ENCODE data around the gene SNRNP70. TPM values are rescaled to one million over a fixed set of nuclear protein-coding genes. Genes with fewer than 3 reads are reported as not detected.

The SNRNP70 gene
- total RNA-seq, 2 experiments from 2014 or later = 181 to 392 TPM

DNA sequence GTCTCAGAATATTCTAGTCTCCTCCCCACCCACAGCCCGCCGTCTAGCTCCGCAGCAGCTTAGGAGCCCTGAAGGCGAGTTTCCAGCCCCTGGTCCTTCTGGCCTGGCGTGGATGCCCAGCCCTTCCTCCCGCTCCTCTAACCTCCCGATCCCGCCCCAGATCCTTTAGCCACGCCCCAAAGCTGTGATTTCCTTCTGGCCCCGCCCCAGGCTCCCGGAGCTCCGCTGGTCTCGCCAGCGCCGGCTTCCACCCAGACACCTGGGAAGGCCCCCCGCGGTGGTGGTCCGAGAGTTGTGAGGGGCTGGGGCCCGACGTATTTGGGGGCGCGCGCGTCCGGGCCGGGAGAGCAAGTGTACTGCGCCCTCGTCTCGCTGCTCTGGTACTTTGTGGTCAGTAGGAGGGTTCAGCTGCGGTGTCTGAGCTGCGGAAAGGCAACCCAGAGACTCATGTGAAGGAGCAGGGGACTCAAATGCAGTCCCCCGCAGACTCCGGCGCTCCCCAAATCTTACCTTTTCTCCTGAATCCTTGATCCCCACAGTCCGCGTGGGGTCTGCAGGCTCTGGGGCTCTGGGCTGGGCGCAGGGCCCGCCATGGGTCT lies 27.5 kb upstream of the SNRNP70 start, which contains the start of gene CGB7:
TSS of gene CGB7 (minus strand) at position 114 of the 599 bp plus-strand sequence. CDS start 2,374 bp downstream, outside the sequence.
- Histone ChIP-seq H3K9me2 (ENCODE audit: insufficient read depth, low read length) (no peaks in the 10 kb centered on the region), H3K4me3 (ENCODE audit: low read depth, low read length, poor library complexity, severe bottlenecking) (no peak within 1 kb of the TSS), H3K27ac (ENCODE audit: low read depth, low read length, poor library complexity, severe bottlenecking) (no peak within 1 kb of the TSS), H3K4me2 (ENCODE audit: low read length) (peak within 1 kb of the TSS; percentile 16; the same call in 1 of the 2 replicates), H3K79me2 (ENCODE audit: insufficient read depth, low read depth, low read length) (no peaks in the 10 kb centered on the region), H3K36me3 (ENCODE audit: insufficient read depth, low read length) (no peaks in the 10 kb centered on the region), H2AFZ (ENCODE audit: low read length) (no peak within 1 kb of the TSS), H3K9me3 (ENCODE audit: low read length) (no peaks in the 10 kb centered on the region), H4K20me1 (ENCODE audit: insufficient read depth, low read length) (no peaks in the 10 kb centered on the region), H3K4me1 (ENCODE audit: insufficient read depth, low read length, poor library complexity, severe bottlenecking) (no peaks in the 10 kb centered on the region)
- DNase-seq (ENCODE audit: low spot score) = no peak
- POLR2A ChIA-PET = interaction anchor here (0.5 kb wide), 1 partner anchor 553 kb away, joined by 3 read pairs; no protein-coding TSS in a partner anchor
- BruUV-seq (replicated peaks) = no TSS peak
- no peak for TF ChIP-seq EZH2phosphoT487 (IDR thresholded peaks at IDR 0.05; ENCODE audit: borderline replicate concordance, low read depth, low read length)
- TF ChIP-seq, protein P1, sequence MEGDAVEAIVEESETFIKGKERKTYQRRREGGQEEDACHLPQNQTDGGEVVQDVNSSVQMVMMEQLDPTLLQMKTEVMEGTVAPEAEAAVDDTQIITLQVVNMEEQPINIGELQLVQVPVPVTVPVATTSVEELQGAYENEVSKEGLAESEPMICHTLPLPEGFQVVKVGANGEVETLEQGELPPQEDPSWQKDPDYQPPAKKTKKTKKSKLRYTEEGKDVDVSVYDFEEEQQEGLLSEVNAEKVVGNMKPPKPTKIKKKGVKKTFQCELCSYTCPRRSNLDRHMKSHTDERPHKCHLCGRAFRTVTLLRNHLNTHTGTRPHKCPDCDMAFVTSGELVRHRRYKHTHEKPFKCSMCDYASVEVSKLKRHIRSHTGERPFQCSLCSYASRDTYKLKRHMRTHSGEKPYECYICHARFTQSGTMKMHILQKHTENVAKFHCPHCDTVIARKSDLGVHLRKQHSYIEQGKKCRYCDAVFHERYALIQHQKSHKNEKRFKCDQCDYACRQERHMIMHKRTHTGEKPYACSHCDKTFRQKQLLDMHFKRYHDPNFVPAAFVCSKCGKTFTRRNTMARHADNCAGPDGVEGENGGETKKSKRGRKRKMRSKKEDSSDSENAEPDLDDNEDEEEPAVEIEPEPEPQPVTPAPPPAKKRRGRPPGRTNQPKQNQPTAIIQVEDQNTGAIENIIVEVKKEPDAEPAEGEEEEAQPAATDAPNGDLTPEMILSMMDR (conservative IDR thresholded peaks at IDR 0.05; ENCODE audit: low read length) = no peak
- intact Hi-C loops (cut with micrococcal nuclease; ENCODE audit: unreplicated experiment) = no loop called here
- CTCF ChIA-PET (ENCODE audit: unreplicated experiment) = no interaction called here

DNA sequence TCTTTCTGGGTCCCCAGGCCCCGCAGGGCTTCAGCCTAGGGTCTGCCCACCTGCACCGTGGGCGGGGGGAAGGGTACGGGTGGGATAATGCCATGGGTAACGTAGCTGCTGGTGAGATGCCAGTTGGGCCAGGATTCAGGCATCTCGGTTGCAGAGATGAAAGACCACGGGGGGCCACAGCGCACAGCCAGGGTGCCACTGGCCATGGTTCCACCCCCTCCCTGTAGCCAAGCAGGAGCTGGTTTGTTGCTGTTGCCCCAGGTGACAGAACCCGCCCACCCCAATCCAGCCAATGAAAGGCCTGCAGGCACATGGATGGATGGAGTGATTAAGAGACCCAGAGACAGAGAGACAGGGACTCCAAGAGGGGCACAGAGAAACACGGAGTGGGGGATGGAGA lies 26.7 kb upstream of the SNRNP70 start:
- ChIA-PET POLR2A (no interaction called here), CTCF (ENCODE audit: unreplicated experiment) (interaction anchor here (0.6 kb wide), 1 partner anchor 234 kb away, joined by 3 read pairs; no protein-coding TSS in a partner anchor)
- no peaks in the 10 kb centered on the region for H3K9me3 ChIP-seq (ENCODE audit: low read length)
- no peaks in the 10 kb centered on the region for H4K20me1 ChIP-seq (ENCODE audit: insufficient read depth, low read length)
- intact Hi-C loops (cut with micrococcal nuclease; ENCODE audit: unreplicated experiment) = no loop called here
- H2AFZ ChIP-seq (ENCODE audit: low read length) = no peak overlapping the region
- H3K4me1 ChIP-seq (ENCODE audit: insufficient read depth, low read length, poor library complexity, severe bottlenecking) = no peaks in the 10 kb centered on the region
- no peaks in the 10 kb centered on the region for H3K79me2 ChIP-seq (ENCODE audit: insufficient read depth, low read depth, low read length)
- DNase-seq (ENCODE audit: low spot score) = peak; percentile 13
- no peaks in the 10 kb centered on the region for H3K36me3 ChIP-seq (ENCODE audit: insufficient read depth, low read length)
- H3K9me2 ChIP-seq (ENCODE audit: insufficient read depth, low read length) = no peaks in the 10 kb centered on the region
- BruUV-seq (replicated peaks) = no TSS peak
- H3K27ac ChIP-seq (ENCODE audit: low read depth, low read length, poor library complexity, severe bottlenecking) = no peak overlapping the region
- TF ChIP-seq, protein P1 (conservative IDR thresholded peaks at IDR 0.05; ENCODE audit: low read length) = no peak
- no peak for TF ChIP-seq EZH2phosphoT487 (IDR thresholded peaks at IDR 0.05; ENCODE audit: borderline replicate concordance, low read depth, low read length)
- no peak overlapping the region for H3K4me2 ChIP-seq (ENCODE audit: low read length)
- no peak overlapping the region for H3K4me3 ChIP-seq (ENCODE audit: low read depth, low read length, poor library complexity, severe bottlenecking)

DNA sequence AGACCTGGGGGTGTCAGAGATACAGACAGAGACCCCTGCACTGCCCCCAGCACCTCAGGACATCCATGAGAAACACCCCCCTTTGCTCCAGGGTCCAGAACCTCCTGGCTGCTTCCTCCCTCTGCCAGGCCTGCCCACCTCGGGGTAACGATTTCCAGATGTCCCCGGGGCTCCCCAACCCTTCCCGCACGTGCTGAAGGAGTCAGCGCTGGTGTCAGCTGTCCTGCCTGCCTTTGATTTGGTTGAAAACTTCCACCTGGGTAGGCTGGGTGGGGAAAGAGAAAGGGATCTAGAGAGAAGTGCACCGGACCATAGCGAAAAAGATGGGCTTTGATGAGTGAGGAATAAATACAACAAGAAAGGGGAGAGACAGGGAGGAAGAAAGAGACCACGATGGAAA lies 26.2 kb upstream of the SNRNP70 start:
- TF ChIP-seq, protein P1 (conservative IDR thresholded peaks at IDR 0.05; ENCODE audit: low read length) = no peak
- TF ChIP-seq EZH2phosphoT487 (IDR thresholded peaks at IDR 0.05; ENCODE audit: borderline replicate concordance, low read depth, low read length) = no peak
- ChIA-PET CTCF (ENCODE audit: unreplicated experiment) (interaction anchor here (0.6 kb wide), 1 partner anchor 233 kb away, joined by 3 read pairs; no protein-coding TSS in a partner anchor), POLR2A (no interaction called here)
- Histone ChIP-seq H3K9me3 (ENCODE audit: low read length) (no peaks in the 10 kb centered on the region), H3K4me3 (ENCODE audit: low read depth, low read length, poor library complexity, severe bottlenecking) (no peak overlapping the region), H3K27ac (ENCODE audit: low read depth, low read length, poor library complexity, severe bottlenecking) (no peak overlapping the region), H3K36me3 (ENCODE audit: insufficient read depth, low read length) (no peaks in the 10 kb centered on the region), H3K79me2 (ENCODE audit: insufficient read depth, low read depth, low read length) (no peaks in the 10 kb centered on the region), H3K4me1 (ENCODE audit: insufficient read depth, low read length, poor library complexity, severe bottlenecking) (no peaks in the 10 kb centered on the region), H3K4me2 (ENCODE audit: low read length) (no peak overlapping the region), H3K9me2 (ENCODE audit: insufficient read depth, low read length) (no peaks in the 10 kb centered on the region), H4K20me1 (ENCODE audit: insufficient read depth, low read length) (no peaks in the 10 kb centered on the region), H2AFZ (ENCODE audit: low read length) (no peak overlapping the region)
- intact Hi-C loops (cut with micrococcal nuclease; ENCODE audit: unreplicated experiment) = no loop called here
- no TSS peak for BruUV-seq (replicated peaks)
- DNase-seq (ENCODE audit: low spot score) = no peak
